ENCODE data around the gene SUFU. TPM values are rescaled to one million over a fixed set of nuclear protein-coding genes. Genes with fewer than 3 reads are reported as not detected.

Gene SUFU
- total RNA-seq, 1 experiment from 2014 or later = 2.7 TPM

- Histone ChIP-seq H4K20me1 (ENCODE audit: low read length) (no peaks in the 10 kb centered on the region), H3K4me1 (ENCODE audit: insufficient read depth, low read length) (peaks cover 6% of the 10 kb centered on the region; the same call in 1 of the 2 replicates), H3F3A (ENCODE audit: low read length, unreplicated experiment) (no peaks in the 10 kb centered on the region), H2AFZ (ENCODE audit: low read length) (no peak overlapping the region), H3K27ac (ENCODE audit: low read length) (no peak overlapping the region), H3K27me3 (ENCODE audit: low read length) (no peaks in the 10 kb centered on the region), H3K4me2 (ENCODE audit: low read length) (no peak overlapping the region), H3K4me3 (ENCODE audit: low read length) (no peak overlapping the region), H3K79me2 (ENCODE audit: low read length) (no peaks in the 10 kb centered on the region), H3K9ac (ENCODE audit: low read length) (no peak overlapping the region), H3K9me2 (replicated peaks; ENCODE audit: low read length) (no peaks in the 10 kb centered on the region), H3K9me3 (ENCODE audit: low read length) (no peaks in the 10 kb centered on the region), H3K36me3 (ENCODE audit: low read depth, low read length) (no peaks in the 10 kb centered on the region)
- TF ChIP-seq EZH2 (IDR thresholded peaks at IDR 0.05; ENCODE audit: low read length, unreplicated experiment) (no peak), CTCF (conservative IDR thresholded peaks at IDR 0.05; ENCODE audit: low read depth, low read length) (no peak), EZH2phosphoT487 (IDR thresholded peaks at IDR 0.05; ENCODE audit: borderline replicate concordance, low read length) (no peak)
- DNase-seq (no peak), ATAC-seq (no peak)
- intact Hi-C loops (cut with micrococcal nuclease) = no loop called here
- ChIA-PET CTCF (no interaction called here), POLR2A (ENCODE audit: unreplicated experiment) (no interaction called here)
- BruUV-seq (replicated peaks) = no TSS peak
These were observed 39.8 kb upstream of the SUFU start for GRCh38 chr10:102463983-102464382.

GRCh38 chr10:102465466-102465865 is 38.3 kb upstream of the SUFU start:
- no peaks in the 10 kb centered on the region for H3K9me3 ChIP-seq (ENCODE audit: low read length)
- no TSS peak for BruUV-seq (replicated peaks)
- no peaks in the 10 kb centered on the region for H4K20me1 ChIP-seq (ENCODE audit: low read length)
- no peak overlapping the region for H3K4me3 ChIP-seq (ENCODE audit: low read length)
- ATAC-seq = no peak
- no peak for DNase-seq
- H3K27ac ChIP-seq (ENCODE audit: low read length) = no peak overlapping the region
- ChIA-PET POLR2A (ENCODE audit: unreplicated experiment) (no interaction called here), CTCF (no interaction called here)
- no peaks in the 10 kb centered on the region for H3F3A ChIP-seq (ENCODE audit: low read length, unreplicated experiment)
- H3K36me3 ChIP-seq (ENCODE audit: low read depth, low read length) = no peaks in the 10 kb centered on the region
- H3K9ac ChIP-seq (ENCODE audit: low read length) = no peak overlapping the region
- intact Hi-C loops (cut with micrococcal nuclease) = no loop called here
- no peak overlapping the region for H3K4me2 ChIP-seq (ENCODE audit: low read length)
- no peak overlapping the region for H2AFZ ChIP-seq (ENCODE audit: low read length)
- H3K9me2 ChIP-seq (replicated peaks; ENCODE audit: low read length) = no peaks in the 10 kb centered on the region
- no peaks in the 10 kb centered on the region for H3K27me3 ChIP-seq (ENCODE audit: low read length)
- no peak for TF ChIP-seq CTCF (conservative IDR thresholded peaks at IDR 0.05; ENCODE audit: low read depth, low read length)
- TF ChIP-seq EZH2phosphoT487 (IDR thresholded peaks at IDR 0.05; ENCODE audit: borderline replicate concordance, low read length) = no peak
- TF ChIP-seq EZH2 (IDR thresholded peaks at IDR 0.05; ENCODE audit: low read length, unreplicated experiment) = no peak
- H3K4me1 ChIP-seq (ENCODE audit: insufficient read depth, low read length) = peaks cover 6% of the 10 kb centered on the region; the same call in 1 of the 2 replicates
- H3K79me2 ChIP-seq (ENCODE audit: low read length) = no peaks in the 10 kb centered on the region

DNA sequence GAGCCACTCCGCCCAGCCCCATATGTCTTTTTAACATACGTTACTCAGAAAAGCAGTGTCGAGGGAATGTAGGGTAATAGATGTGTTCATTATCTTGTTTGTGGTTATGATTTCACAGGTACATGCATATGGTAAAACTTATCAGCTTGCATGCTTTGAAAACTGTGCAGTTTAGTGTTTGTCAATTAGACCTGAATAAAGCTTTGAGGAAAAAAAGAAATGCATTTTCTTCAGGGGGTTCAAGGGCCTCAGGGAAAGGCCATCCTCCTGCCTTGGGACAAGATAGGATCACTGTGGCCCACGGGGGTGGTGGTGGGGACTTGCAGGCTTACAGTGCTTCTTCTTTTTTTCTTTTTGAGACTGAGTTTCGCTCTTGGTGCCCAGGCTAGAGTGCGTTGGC is 36.5 kb upstream of the SUFU start:
- no peaks in the 10 kb centered on the region for H3K79me2 ChIP-seq (ENCODE audit: low read length)
- CTCF ChIA-PET = no interaction called here
- H4K20me1 ChIP-seq (ENCODE audit: low read length) = no peaks in the 10 kb centered on the region
- POLR2A ChIA-PET (ENCODE audit: unreplicated experiment) = no interaction called here
- no TSS peak for BruUV-seq (replicated peaks)
- H3K27me3 ChIP-seq (ENCODE audit: low read length) = no peaks in the 10 kb centered on the region
- H3K36me3 ChIP-seq (ENCODE audit: low read depth, low read length) = no peaks in the 10 kb centered on the region
- no peak for ATAC-seq
- no peak overlapping the region for H3K9ac ChIP-seq (ENCODE audit: low read length)
- no peak overlapping the region for H3K4me3 ChIP-seq (ENCODE audit: low read length)
- intact Hi-C loops (cut with micrococcal nuclease) = no loop called here
- TF ChIP-seq CTCF (conservative IDR thresholded peaks at IDR 0.05; ENCODE audit: low read depth, low read length) = no peak
- TF ChIP-seq EZH2 (IDR thresholded peaks at IDR 0.05; ENCODE audit: low read length, unreplicated experiment) = no peak
- no peak for TF ChIP-seq EZH2phosphoT487 (IDR thresholded peaks at IDR 0.05; ENCODE audit: borderline replicate concordance, low read length)
- H3K4me2 ChIP-seq (ENCODE audit: low read length) = no peak overlapping the region
- no peaks in the 10 kb centered on the region for H3K9me2 ChIP-seq (replicated peaks; ENCODE audit: low read length)
- no peaks in the 10 kb centered on the region for H3K4me1 ChIP-seq (ENCODE audit: insufficient read depth, low read length)
- H3K9me3 ChIP-seq (ENCODE audit: low read length) = no peaks in the 10 kb centered on the region
- no peak overlapping the region for H2AFZ ChIP-seq (ENCODE audit: low read length)
- H3F3A ChIP-seq (ENCODE audit: low read length, unreplicated experiment) = no peaks in the 10 kb centered on the region
- no peak overlapping the region for H3K27ac ChIP-seq (ENCODE audit: low read length)
- DNase-seq = no peak
